HG03520 (cell line): ENCODE measurements around the gene CARD10.

Experiments
- ATAC-seq: cut with Tn5 transposase; IDR thresholded peaks from one replicate; pipeline ENCODE4 v1.9.1; 2021; ENCODE audit warnings: mild to moderate bottlenecking, moderate library complexity; ENCODE audit not compliant: unreplicated experiment

The CARD10 gene

DNA sequence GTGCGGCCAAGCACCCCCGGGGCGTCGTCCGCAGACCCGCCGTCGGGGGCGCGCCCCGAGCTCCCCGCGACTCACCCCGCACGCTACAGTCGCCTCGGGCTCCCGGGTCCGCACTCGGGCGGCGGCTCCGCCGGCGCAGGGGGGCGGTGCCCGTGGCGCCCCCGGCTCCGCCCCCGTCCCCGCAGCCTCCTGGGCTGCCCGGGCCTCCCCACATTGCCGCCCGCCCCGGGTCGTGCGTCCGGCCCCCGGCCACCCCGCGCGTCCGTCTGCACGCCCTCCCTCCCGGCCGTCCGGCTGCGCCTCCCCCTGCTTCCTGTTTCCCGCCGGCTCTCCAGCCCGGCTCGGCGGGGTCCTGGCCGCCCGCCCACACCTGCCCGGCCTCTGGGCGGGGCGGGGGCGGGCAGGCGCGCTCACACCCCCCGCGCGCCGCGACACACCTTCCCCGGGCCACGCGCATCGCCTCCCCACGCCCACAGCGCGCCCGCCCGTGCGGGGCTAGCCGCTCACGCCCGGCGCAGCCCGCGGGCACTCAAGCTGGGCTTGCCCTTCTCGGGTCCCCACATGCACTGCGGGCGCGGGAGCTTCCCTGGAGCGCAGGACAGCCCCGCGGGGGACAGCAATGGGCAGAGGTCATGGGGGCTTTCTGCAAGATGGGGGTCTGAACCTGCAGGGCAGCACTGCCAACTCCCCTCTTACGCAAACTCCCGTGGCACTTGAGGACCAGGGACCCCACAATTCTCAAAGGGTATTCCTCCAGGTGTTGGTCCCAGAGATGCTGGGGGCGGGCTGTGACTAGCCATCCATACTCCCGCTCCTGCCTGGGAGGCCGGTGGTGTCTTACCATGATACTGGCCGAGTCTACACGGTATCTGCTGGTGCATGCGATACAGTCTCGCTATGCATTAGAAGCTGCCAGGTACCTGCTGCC is at the start of gene CARD10:
TSS of gene CARD10 (minus strand) at position 148 of the 928 bp plus-strand sequence. CDS start 215 bp downstream, outside the sequence.
- ATAC-seq = no peak

- ATAC-seq = no peak
These were observed 49.3 kb upstream of the CARD10 start for GRCh38 chr22:37568448-37569008.

GRCh38 chr22:37568012-37568411 is 48.8 kb upstream of the CARD10 start:
- no peak for ATAC-seq

GRCh38 chr22:37566903-37567798 is 47.9 kb upstream of the CARD10 start:
- no peak for ATAC-seq

- no peak for ATAC-seq
These were observed 47.2 kb upstream of the CARD10 start for GRCh38 chr22:37566329-37566837.

DNA sequence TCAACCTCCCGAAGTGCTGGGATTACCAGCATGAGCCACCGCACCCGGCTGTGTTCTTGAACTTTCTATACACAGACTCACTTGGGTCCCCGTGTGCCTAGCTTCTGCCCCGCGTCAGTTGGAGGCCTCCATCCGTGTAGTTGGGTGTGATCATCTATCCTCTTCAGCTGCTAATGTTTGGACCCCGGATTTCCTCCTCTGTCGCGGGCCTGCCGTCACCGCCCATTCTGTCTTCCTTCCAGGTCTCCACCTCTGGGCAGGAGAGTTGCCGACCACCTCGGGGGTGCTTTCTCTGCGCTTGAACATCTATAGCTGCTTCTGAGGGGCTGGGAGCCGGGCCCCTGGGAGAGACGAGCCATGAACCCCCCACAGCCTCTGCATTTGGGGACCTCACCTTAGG is 46.6 kb upstream of the CARD10 start:
- ATAC-seq = no peak

DNA sequence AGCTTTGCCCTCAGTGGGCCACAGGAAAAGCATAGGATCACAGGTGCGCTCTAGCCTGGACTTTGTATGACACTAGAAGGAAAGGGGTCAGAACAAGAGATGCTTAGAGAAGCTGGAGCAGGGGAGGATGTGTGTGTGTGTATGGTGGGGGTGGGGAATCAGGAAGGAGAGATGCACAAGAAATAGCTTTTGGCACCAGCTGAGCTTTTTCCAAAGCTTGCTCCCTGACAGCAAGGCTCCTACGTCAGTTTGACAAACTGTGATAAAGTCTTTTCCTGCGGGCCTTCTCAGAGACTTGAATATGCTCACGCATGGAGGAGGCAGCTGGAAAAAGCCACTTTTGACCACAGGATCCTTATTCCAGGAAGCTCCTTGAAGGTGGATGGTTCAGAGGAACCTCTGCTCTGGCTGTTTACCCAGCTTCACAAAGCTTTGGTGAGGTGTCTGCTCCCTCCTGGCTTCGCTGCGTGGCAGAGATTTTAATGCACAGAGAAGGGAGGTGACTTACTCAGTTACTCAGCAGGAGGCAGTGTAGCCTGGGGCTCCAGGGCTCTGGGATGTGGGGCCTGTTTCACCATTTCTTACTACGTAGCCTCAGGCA is 45.0 kb upstream of the CARD10 start:
- ATAC-seq = no peak

DNA sequence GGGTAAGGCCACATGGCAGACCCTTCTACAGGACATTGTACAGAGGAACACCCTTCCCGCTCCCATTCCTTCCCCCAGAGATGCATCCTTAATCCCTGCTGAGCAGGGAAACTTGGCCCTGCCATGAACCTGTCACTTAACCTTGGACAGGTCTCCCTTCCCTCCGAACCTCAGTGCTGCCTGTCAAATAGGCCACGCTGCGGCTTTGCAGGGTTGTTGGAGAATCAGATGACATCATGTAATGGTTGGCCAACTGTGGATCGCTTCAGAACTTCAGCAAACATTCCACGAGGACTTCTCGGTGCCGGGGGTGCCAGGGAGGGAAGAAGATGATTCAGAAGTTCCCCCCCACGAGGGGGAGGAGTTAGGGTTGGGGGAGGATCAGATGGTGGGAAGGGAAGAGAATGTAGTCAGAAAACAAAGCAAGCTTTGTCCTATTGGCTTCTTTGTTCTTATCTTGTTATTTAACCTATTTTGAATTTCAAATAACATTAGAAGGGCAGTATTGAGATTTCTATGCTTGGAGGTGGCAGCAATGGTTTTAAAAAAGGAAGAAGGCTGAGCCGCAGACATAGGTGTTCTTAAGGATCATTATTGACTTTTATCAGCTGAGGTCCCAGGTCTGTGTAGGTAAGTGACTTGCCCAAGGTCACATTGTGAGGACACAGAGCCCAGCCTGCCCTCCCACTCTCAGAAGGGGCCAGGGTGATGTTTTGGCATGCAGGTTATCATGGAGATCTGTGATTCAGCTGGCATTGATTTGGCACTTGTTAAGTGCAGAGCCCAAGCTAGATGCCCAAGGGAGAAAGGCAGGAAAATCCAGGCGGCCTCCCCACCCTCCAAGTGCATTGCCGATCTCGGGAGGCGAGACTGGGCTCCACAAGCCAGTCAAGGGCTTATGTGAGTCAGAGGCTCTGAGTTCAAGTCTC is 44.2 kb upstream of the CARD10 start:
- no peak for ATAC-seq

DNA sequence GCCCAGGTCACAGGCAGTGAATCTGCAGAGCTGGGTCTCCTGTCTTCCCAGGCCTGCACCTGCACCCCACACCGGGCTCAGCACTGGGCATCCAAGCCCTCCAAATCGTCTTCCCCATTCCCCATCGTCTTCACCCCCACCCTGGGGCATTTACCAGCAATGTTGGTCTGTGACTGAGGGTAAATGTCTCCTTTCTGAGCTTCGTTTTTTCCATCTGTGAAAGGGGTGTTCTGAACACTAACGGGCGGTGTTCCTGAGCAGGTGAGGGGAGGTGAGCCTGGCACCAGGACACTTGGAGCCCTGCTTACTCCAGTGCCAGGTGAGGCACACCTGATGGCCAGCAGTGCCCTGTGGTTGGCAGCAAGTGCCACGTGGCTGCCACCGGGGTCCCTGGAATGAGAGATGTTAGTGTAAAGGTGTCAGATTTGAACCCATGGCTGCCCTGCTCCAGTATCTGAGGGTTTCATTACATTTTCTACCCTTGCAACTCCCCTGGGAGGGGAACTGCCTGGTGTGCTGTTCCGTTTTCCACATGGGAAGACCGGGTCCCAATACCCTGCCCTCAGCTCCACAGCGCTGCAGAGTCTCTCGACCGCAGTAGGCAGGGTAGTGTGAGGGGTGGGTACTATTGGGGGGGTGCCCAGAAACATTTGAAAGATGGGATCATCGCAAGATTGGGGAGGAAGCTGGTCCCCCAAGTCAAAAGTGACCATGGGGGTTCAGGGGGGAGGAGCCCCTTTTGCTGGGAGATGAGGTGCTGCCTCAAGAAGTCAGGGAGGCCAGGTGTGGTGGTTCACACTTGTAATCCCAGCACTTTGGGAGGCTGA is 43.0 kb upstream of the CARD10 start:
- ATAC-seq = no peak

- no peak for ATAC-seq
These were observed 42.2 kb upstream of the CARD10 start for GRCh38 chr22:37561212-37562048.

DNA sequence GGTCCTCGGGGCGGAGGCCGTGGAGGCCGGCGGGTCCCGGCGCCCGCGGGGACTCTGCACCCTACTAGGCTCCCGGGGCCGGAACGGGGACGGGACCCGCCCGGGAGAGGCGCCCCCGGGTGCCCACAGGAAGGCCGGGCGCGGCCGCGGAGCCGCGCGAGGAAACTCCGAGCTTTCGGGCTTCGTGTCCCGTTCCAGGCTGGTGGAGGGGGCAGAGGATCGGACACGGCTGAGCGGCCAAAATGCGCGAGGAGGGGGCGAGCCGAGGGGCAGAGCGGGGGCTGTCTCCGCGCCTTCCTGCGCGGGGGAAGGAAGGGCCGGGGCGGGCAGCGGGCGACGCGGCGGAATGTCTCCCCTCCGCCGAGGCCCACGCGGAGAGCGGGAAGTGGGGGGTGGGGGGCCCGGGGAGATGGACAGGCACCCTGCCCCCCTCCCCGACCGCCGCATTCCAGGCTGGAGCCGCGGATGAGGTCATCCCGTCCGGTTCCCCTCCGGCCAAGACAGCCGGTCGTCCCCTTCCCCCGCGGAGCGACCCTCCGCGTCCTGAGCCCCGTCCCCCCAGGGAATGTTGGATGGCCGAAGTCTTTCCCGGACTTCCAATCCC is 41.5 kb upstream of the CARD10 start:
- ATAC-seq = no peak

DNA sequence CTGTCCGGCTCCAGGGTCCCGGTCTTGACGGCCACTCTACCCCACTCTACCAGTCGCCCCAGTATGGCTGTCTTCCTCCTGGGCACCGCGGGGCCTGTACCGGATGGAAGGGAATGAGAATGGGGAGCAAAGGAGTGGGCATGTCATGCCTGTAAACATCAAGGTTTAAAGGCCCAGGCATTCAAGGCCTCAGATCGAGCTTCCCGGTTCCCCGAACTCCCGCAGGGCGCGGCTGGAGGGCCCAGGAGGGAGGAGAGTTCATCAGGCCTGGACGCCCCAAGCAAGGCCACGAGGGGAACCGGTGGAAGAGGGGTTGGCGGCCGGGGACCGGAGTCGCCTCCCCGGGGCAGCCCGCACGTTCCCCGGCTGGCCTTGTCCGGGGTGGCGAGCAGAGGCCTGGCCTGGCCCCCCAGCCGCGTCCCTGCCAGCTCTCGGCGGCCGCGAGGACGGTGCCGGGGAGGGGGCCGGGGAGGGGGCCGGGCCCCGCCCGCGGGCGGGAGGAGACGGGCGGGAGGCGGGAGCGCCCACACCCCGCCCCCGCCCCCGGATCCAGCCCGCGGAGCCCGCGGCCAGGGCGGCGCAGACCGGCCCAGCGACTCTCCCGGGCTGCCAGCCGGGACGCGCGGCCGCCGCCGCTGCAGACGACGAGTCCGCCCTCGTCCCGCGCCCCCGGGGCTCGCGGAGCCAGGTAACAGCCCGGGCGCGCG is 40.8 kb upstream of the CARD10 start, which contains the start of gene CDC42EP1:
TSS of gene CDC42EP1 (plus strand) at position 580 of the 707 bp plus-strand sequence. CDS start 5,870 bp downstream, outside the sequence.
- ATAC-seq = no peak

DNA sequence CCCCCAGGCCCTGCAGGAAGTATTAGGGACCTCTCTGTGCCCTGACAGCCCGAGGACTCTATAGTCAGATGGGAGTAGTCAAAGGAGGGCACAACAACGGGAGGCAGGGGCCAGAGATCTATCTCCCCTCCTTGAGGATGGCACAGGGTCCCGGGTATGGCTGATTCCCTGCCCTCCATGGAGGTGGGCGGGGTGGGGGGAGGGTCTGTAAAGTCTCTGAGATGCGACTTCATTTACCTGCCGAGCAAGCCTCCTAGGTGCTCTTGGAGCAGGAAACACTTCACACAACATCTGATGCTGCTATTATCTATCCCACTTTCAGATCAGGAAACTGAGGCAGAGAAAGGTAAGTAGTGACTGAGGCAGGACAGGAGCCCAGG is 40.3 kb upstream of the CARD10 start:
- ATAC-seq = no peak

GRCh38 chr22:37558815-37559214 is 39.6 kb upstream of the CARD10 start:
- ATAC-seq = no peak

- ATAC-seq = no peak
These were observed 38.2 kb upstream of the CARD10 start for GRCh38 chr22:37557321-37558001.

DNA sequence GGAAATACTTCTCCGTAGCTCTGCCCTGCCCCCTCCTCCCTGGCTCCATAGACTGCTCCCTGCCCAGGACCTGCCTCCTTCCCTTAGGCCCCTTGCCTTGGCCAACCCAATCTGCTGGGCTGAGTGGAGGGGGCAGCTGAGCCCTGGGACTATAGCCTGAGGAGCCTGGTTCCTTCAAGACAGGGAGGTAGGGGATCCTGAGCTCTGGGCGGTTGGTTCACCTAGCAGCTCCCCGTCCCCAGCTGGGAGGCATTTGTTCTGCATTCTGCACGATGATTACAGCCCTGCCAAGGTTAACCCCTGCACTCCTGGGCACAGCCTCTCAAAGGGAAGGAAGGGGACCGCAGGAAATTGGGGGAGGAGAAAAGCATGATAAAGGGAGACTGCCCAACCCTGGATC is 37.5 kb upstream of the CARD10 start:
- no peak for ATAC-seq
